ENCODE results near the gene PIGW. TPM values are rescaled to one million over a fixed set of nuclear protein-coding genes. Genes with fewer than 3 reads are reported as not detected.

PIGW gene
- total RNA-seq, 1 donor from 2014 or later: 3.3 TPM

DNA sequence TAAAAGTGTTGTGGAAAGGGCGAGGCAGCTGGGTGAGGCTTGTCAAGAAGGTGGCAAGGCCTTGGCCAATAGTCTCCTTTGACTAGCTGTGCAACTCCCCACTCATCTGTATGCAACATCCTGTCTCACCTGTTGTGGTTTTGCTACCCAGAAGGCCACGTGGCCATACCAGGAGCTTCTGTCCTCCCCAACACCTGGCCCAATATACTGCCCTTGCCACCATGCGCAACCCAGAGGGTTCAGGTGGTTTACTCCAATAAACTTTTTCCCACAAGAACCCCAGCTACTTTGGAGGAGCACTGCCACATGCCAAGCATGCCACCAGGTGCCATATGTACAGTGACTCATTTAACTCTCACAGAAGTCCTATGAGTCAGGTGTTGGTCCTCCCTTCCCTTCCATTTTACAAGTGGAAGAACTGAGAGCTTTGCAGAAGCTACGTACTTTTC, 10.3 kb upstream of the PIGW start:
- Histone ChIP-seq H3K4me1 (no peaks in the 10 kb centered on the region), H3K9me3 (replicated peaks) (no peaks in the 10 kb centered on the region), H3K36me3 (peaks cover 90% of the 10 kb centered on the region), H3K27ac (replicated peaks) (no peak overlapping the region), H3K4me3 (no peak overlapping the region), H3K27me3 (ENCODE audit: low read depth) (no peaks in the 10 kb centered on the region)
- intact Hi-C loops (cut with micrococcal nuclease): no loop called here
- no peak for DNase-seq
- TF ChIP-seq, protein P1, sequence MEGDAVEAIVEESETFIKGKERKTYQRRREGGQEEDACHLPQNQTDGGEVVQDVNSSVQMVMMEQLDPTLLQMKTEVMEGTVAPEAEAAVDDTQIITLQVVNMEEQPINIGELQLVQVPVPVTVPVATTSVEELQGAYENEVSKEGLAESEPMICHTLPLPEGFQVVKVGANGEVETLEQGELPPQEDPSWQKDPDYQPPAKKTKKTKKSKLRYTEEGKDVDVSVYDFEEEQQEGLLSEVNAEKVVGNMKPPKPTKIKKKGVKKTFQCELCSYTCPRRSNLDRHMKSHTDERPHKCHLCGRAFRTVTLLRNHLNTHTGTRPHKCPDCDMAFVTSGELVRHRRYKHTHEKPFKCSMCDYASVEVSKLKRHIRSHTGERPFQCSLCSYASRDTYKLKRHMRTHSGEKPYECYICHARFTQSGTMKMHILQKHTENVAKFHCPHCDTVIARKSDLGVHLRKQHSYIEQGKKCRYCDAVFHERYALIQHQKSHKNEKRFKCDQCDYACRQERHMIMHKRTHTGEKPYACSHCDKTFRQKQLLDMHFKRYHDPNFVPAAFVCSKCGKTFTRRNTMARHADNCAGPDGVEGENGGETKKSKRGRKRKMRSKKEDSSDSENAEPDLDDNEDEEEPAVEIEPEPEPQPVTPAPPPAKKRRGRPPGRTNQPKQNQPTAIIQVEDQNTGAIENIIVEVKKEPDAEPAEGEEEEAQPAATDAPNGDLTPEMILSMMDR (IDR thresholded peaks at IDR 0.05; ENCODE audit: borderline replicate concordance): no peak

GRCh38 chr17:36525113-36525512, 9.7 kb upstream of the PIGW start:
- TF ChIP-seq, protein P1 (IDR thresholded peaks at IDR 0.05; ENCODE audit: borderline replicate concordance): no peak
- peaks cover 85% of the 10 kb centered on the region for H3K36me3 ChIP-seq
- intact Hi-C loops (cut with micrococcal nuclease): no loop called here
- DNase-seq: no peak
- no peak overlapping the region for H3K27ac ChIP-seq (replicated peaks)
- H3K9me3 ChIP-seq (replicated peaks): no peaks in the 10 kb centered on the region
- H3K4me1 ChIP-seq: no peaks in the 10 kb centered on the region
- no peak overlapping the region for H3K4me3 ChIP-seq
- no peaks in the 10 kb centered on the region for H3K27me3 ChIP-seq (ENCODE audit: low read depth)

- intact Hi-C loops (cut with micrococcal nuclease): no loop called here
- TF ChIP-seq, protein P1 (IDR thresholded peaks at IDR 0.05; ENCODE audit: borderline replicate concordance): no peak
- no peak for DNase-seq
- Histone ChIP-seq H3K4me3 (no peak overlapping the region), H3K4me1 (no peaks in the 10 kb centered on the region), H3K36me3 (peaks cover 78% of the 10 kb centered on the region), H3K9me3 (replicated peaks) (no peaks in the 10 kb centered on the region), H3K27me3 (ENCODE audit: low read depth) (no peaks in the 10 kb centered on the region), H3K27ac (replicated peaks) (no peak overlapping the region)
Observed at GRCh38 chr17:36525888-36526287, 8.9 kb upstream of the PIGW start.

GRCh38 chr17:36527621-36528250, 7.1 kb upstream of the PIGW start:
- intact Hi-C loops (cut with micrococcal nuclease): no loop called here

DNA sequence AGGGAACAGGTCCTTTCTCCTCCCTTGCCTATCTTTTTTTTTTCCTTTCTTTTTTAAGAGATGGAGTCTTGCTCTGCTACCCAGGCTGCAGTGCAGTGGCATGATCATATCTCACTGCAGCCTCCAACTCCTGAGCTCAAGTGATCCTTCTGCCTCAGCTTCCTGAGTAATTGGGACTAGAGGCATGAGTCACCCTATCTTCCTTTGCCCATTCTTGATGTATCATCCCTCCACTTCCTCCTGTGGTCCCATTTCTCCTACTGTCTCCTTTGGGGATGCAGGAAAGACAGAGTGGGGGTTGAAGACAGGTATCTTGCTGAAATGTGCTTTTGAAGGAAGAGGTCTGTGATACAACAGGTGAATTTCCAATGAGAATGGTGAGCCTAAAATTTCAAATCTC, 5.7 kb upstream of the PIGW start:
- DNase-seq: no peak
- TF ChIP-seq, protein P1 (IDR thresholded peaks at IDR 0.05; ENCODE audit: borderline replicate concordance): no peak
- no peak overlapping the region for H3K27ac ChIP-seq (replicated peaks)
- peaks cover 5% of the 10 kb centered on the region for H3K4me1 ChIP-seq
- H3K4me3 ChIP-seq: no peak overlapping the region
- no peaks in the 10 kb centered on the region for H3K9me3 ChIP-seq (replicated peaks)
- no peaks in the 10 kb centered on the region for H3K27me3 ChIP-seq (ENCODE audit: low read depth)
- intact Hi-C loops (cut with micrococcal nuclease): no loop called here
- H3K36me3 ChIP-seq: peaks cover 64% of the 10 kb centered on the region

More at GRCh38 chr17:36527621-36528250, 7.1 kb upstream of the PIGW start:
- H3K27ac ChIP-seq (replicated peaks): no peak overlapping the region
- no peaks in the 10 kb centered on the region for H3K9me3 ChIP-seq (replicated peaks)
- TF ChIP-seq, protein P1 (IDR thresholded peaks at IDR 0.05; ENCODE audit: borderline replicate concordance): no peak
- H3K27me3 ChIP-seq (ENCODE audit: low read depth): no peaks in the 10 kb centered on the region
- H3K4me1 ChIP-seq: no peaks in the 10 kb centered on the region
- DNase-seq: no peak
- no peak overlapping the region for H3K4me3 ChIP-seq
- peaks cover 72% of the 10 kb centered on the region for H3K36me3 ChIP-seq
